Measurements from ENCODE around the gene AFG3L2.

Gene AFG3L2

GRCh38 chr18:12408247-12408869, 31.3 kb upstream of the AFG3L2 start:
- no peaks in the 10 kb centered on the region for H3K27me3 ChIP-seq (ENCODE audit: insufficient read depth, low read length)
- H2AFZ ChIP-seq (ENCODE audit: low read depth, low read length), result peak overlapping the region; percentile 63
- H3K4me3 ChIP-seq (ENCODE audit: low read length), result peak overlapping the region; percentile 65
- H3K36me3 ChIP-seq (ENCODE audit: insufficient read depth, low read length), result no peaks in the 10 kb centered on the region
- peaks cover 9% of the 10 kb centered on the region for H3K4me1 ChIP-seq (ENCODE audit: insufficient read depth, low read length)
- H3K9me3 ChIP-seq (ENCODE audit: low read length), result no peaks in the 10 kb centered on the region

GRCh38 chr18:12406371-12407111, 29.5 kb upstream of the AFG3L2 start:
- Histone ChIP-seq H3K4me1 (ENCODE audit: insufficient read depth, low read length) (peaks cover 9% of the 10 kb centered on the region), H3K9me3 (ENCODE audit: low read length) (no peaks in the 10 kb centered on the region), H3K36me3 (ENCODE audit: insufficient read depth, low read length) (no peaks in the 10 kb centered on the region), H2AFZ (ENCODE audit: low read depth, low read length) (no peak overlapping the region), H3K27me3 (ENCODE audit: insufficient read depth, low read length) (no peaks in the 10 kb centered on the region), H3K4me3 (ENCODE audit: low read length) (no peak overlapping the region)

- H3K4me3 ChIP-seq (ENCODE audit: low read length), result no peak overlapping the region
- H3K9me3 ChIP-seq (ENCODE audit: low read length), result no peaks in the 10 kb centered on the region
- H3K27me3 ChIP-seq (ENCODE audit: insufficient read depth, low read length), result no peaks in the 10 kb centered on the region
- H3K4me1 ChIP-seq (ENCODE audit: insufficient read depth, low read length), result peaks cover 9% of the 10 kb centered on the region
- H3K36me3 ChIP-seq (ENCODE audit: insufficient read depth, low read length), result no peaks in the 10 kb centered on the region
- H2AFZ ChIP-seq (ENCODE audit: low read depth, low read length), result no peak overlapping the region
Observed at GRCh38 chr18:12405066-12405465, 28.0 kb upstream of the AFG3L2 start.

- Histone ChIP-seq H3K4me1 (ENCODE audit: insufficient read depth, low read length) (peaks cover 4% of the 10 kb centered on the region), H3K36me3 (ENCODE audit: insufficient read depth, low read length) (no peaks in the 10 kb centered on the region), H3K9me3 (ENCODE audit: low read length) (no peaks in the 10 kb centered on the region), H3K27me3 (ENCODE audit: insufficient read depth, low read length) (no peaks in the 10 kb centered on the region), H2AFZ (ENCODE audit: low read depth, low read length) (no peak overlapping the region), H3K4me3 (ENCODE audit: low read length) (no peak overlapping the region)
Observed at GRCh38 chr18:12403601-12404506, 26.8 kb upstream of the AFG3L2 start.

GRCh38 chr18:12401881-12402280, 24.9 kb upstream of the AFG3L2 start:
- H3K4me1 ChIP-seq (ENCODE audit: insufficient read depth, low read length), result no peaks in the 10 kb centered on the region
- H2AFZ ChIP-seq (ENCODE audit: low read depth, low read length), result no peak overlapping the region

GRCh38 chr18:12399231-12399630, 22.2 kb upstream of the AFG3L2 start:
- H3K9me3 ChIP-seq (ENCODE audit: low read length), result no peaks in the 10 kb centered on the region
- H3K36me3 ChIP-seq (ENCODE audit: insufficient read depth, low read length), result no peaks in the 10 kb centered on the region
- H3K4me3 ChIP-seq (ENCODE audit: low read length), result no peak overlapping the region
- H2AFZ ChIP-seq (ENCODE audit: low read depth, low read length), result no peak overlapping the region
- H3K4me1 ChIP-seq (ENCODE audit: insufficient read depth, low read length), result no peaks in the 10 kb centered on the region
- H3K27me3 ChIP-seq (ENCODE audit: insufficient read depth, low read length), result no peaks in the 10 kb centered on the region

More at GRCh38 chr18:12401881-12402280, 24.9 kb upstream of the AFG3L2 start:
- Histone ChIP-seq H3K9me3 (ENCODE audit: low read length) (no peaks in the 10 kb centered on the region), H3K4me3 (ENCODE audit: low read length) (no peak overlapping the region), H3K36me3 (ENCODE audit: insufficient read depth, low read length) (no peaks in the 10 kb centered on the region), H3K27me3 (ENCODE audit: insufficient read depth, low read length) (no peaks in the 10 kb centered on the region)

GRCh38 chr18:12398625-12399024, 21.6 kb upstream of the AFG3L2 start:
- Histone ChIP-seq H3K36me3 (ENCODE audit: insufficient read depth, low read length) (no peaks in the 10 kb centered on the region), H3K4me3 (ENCODE audit: low read length) (no peak overlapping the region), H3K9me3 (ENCODE audit: low read length) (no peaks in the 10 kb centered on the region), H2AFZ (ENCODE audit: low read depth, low read length) (no peak overlapping the region), H3K4me1 (ENCODE audit: insufficient read depth, low read length) (no peaks in the 10 kb centered on the region), H3K27me3 (ENCODE audit: insufficient read depth, low read length) (no peaks in the 10 kb centered on the region)

- H2AFZ ChIP-seq (ENCODE audit: low read depth, low read length), result no peak overlapping the region
- H3K4me1 ChIP-seq (ENCODE audit: insufficient read depth, low read length), result no peaks in the 10 kb centered on the region
- H3K27me3 ChIP-seq (ENCODE audit: insufficient read depth, low read length), result no peaks in the 10 kb centered on the region
- H3K9me3 ChIP-seq (ENCODE audit: low read length), result no peaks in the 10 kb centered on the region
- H3K36me3 ChIP-seq (ENCODE audit: insufficient read depth, low read length), result no peaks in the 10 kb centered on the region
- H3K4me3 ChIP-seq (ENCODE audit: low read length), result no peak overlapping the region
Observed at GRCh38 chr18:12397793-12398192, 20.8 kb upstream of the AFG3L2 start.

GRCh38 chr18:12397254-12397653, 20.2 kb upstream of the AFG3L2 start:
- Histone ChIP-seq H3K4me1 (ENCODE audit: insufficient read depth, low read length) (no peaks in the 10 kb centered on the region), H3K36me3 (ENCODE audit: insufficient read depth, low read length) (no peaks in the 10 kb centered on the region), H3K4me3 (ENCODE audit: low read length) (no peak overlapping the region), H3K27me3 (ENCODE audit: insufficient read depth, low read length) (no peaks in the 10 kb centered on the region), H2AFZ (ENCODE audit: low read depth, low read length) (no peak overlapping the region), H3K9me3 (ENCODE audit: low read length) (no peaks in the 10 kb centered on the region)

- no peaks in the 10 kb centered on the region for H3K9me3 ChIP-seq (ENCODE audit: low read length)
- H3K4me3 ChIP-seq (ENCODE audit: low read length), result no peak overlapping the region
- no peaks in the 10 kb centered on the region for H3K27me3 ChIP-seq (ENCODE audit: insufficient read depth, low read length)
- H2AFZ ChIP-seq (ENCODE audit: low read depth, low read length), result no peak overlapping the region
- no peaks in the 10 kb centered on the region for H3K4me1 ChIP-seq (ENCODE audit: insufficient read depth, low read length)
- H3K36me3 ChIP-seq (ENCODE audit: insufficient read depth, low read length), result no peaks in the 10 kb centered on the region
Observed at GRCh38 chr18:12394428-12394827, 17.4 kb upstream of the AFG3L2 start.

GRCh38 chr18:12393998-12394397, 17.0 kb upstream of the AFG3L2 start:
- Histone ChIP-seq H2AFZ (ENCODE audit: low read depth, low read length) (no peak overlapping the region), H3K4me3 (ENCODE audit: low read length) (no peak overlapping the region), H3K36me3 (ENCODE audit: insufficient read depth, low read length) (no peaks in the 10 kb centered on the region), H3K27me3 (ENCODE audit: insufficient read depth, low read length) (no peaks in the 10 kb centered on the region), H3K4me1 (ENCODE audit: insufficient read depth, low read length) (no peaks in the 10 kb centered on the region), H3K9me3 (ENCODE audit: low read length) (no peaks in the 10 kb centered on the region)

GRCh38 chr18:12393510-12393909, 16.5 kb upstream of the AFG3L2 start:
- H3K4me1 ChIP-seq (ENCODE audit: insufficient read depth, low read length), result no peaks in the 10 kb centered on the region
- no peaks in the 10 kb centered on the region for H3K9me3 ChIP-seq (ENCODE audit: low read length)
- no peak overlapping the region for H2AFZ ChIP-seq (ENCODE audit: low read depth, low read length)
- H3K36me3 ChIP-seq (ENCODE audit: insufficient read depth, low read length), result no peaks in the 10 kb centered on the region
- no peak overlapping the region for H3K4me3 ChIP-seq (ENCODE audit: low read length)
- H3K27me3 ChIP-seq (ENCODE audit: insufficient read depth, low read length), result no peaks in the 10 kb centered on the region
